SK-N-SH (cell line): ENCODE data around the gene RPL11. TPM values are rescaled to one million over a fixed set of nuclear protein-coding genes. Genes with fewer than 3 reads are reported as not detected.

Source experiments
- CTCF ChIA-PET: fragments of 300-600, 350-600 bp; formaldehyde crosslinking; extraction: SDS; loops from one replicate; lab custom pipeline; 2021; lab: Yijun Ruan, JAX
- POLR2A ChIA-PET: fragments of 350-600 bp; sonication (Branson Sonifier 250); formaldehyde crosslinking; extraction: SDS; loops from one replicate; lab custom pipeline; 2020; ENCODE audit warnings: antibody characterized with exemption, inconsistent platforms; lab: Yijun Ruan, JAX
- DNase-seq: peaks from one replicate; pipeline ENCODE4 v3.0.0; 2012
- H2AFZ ChIP-seq: fragments of 200-600 bp; sonication (generic); 2 replicates; pipeline ENCODE4 v1.8.1; 2016; ENCODE audit warnings: antibody characterized with exemption, mild to moderate bottlenecking, low read depth
- H3F3A ChIP-seq: fragments of 200-600 bp; sonication (generic); replicated peaks from 2 replicates; pipeline ENCODE3; 2016; ENCODE audit warnings: antibody characterized with exemption, mild to moderate bottlenecking; ENCODE audit not compliant: insufficient read depth
- H3K27ac ChIP-seq, 2 experiments: fragments of 200-500 bp in 1 of 2; fragments of 200-600 bp in 1 of 2; sonication (Bioruptor generic) in 1 of 2; sonication (generic), shearing (Covaris generic) in 1 of 2; 2 replicates each; pipeline versions ENCODE4 v1.5.1 to v1.6.1; 2014 to 2016; ENCODE audit warnings: low read depth in 2 of 2, inconsistent platforms in 1 of 2, low read length in 1 of 2, mild to moderate bottlenecking in 1 of 2, mixed read lengths in 1 of 2
- H3K27me3 ChIP-seq: fragments of 200-600 bp; sonication (generic), shearing (Covaris generic); 2 replicates; pipeline ENCODE4 v1.6.1; 2016; ENCODE audit warnings: mixed run types; ENCODE audit not compliant: insufficient read depth
- H3K36me3 ChIP-seq, 2 experiments: fragments of 200-500 bp in 1 of 2; fragments of 200-600 bp in 1 of 2; sonication (Bioruptor generic) in 1 of 2; sonication (generic) in 1 of 2; replicated peaks in 1 of 2; 2 replicates each; pipeline versions ENCODE3 to v1.5.1; 2014 to 2016; ENCODE audit warnings: low read length in 1 of 2, mild to moderate bottlenecking in 1 of 2; ENCODE audit not compliant: insufficient read depth in 2 of 2, control insufficient read depth in 1 of 2
- H3K4me1 ChIP-seq, 2 experiments: fragments of 200-500 bp in 1 of 2; fragments of 200-600 bp in 1 of 2; sonication (Bioruptor generic) in 1 of 2; sonication (generic), shearing (Covaris generic) in 1 of 2; 2 replicates each; pipeline versions ENCODE4 v1.5.1 to v1.6.1; 2014 to 2016; ENCODE audit warnings: low read depth in 1 of 2, low read length in 1 of 2, mixed run types in 1 of 2; ENCODE audit not compliant: insufficient read depth in 2 of 2, control insufficient read depth in 1 of 2
- H3K4me2 ChIP-seq: fragments of 200-600 bp; sonication (generic), shearing (Covaris generic); 2 replicates; pipeline ENCODE4 v1.6.1; 2017; ENCODE audit warnings: mixed run types
- H3K4me3 ChIP-seq, 2 experiments: fragments of 200-500 bp in 1 of 2; fragments of 200-600 bp in 1 of 2; sonication (Bioruptor generic) in 1 of 2; sonication (generic), shearing (Covaris generic) in 1 of 2; 2 replicates each; pipeline versions ENCODE4 v1.5.1 to v1.8.1; 2014 to 2016; ENCODE audit warnings: low read depth in 2 of 2, inconsistent platforms in 1 of 2, low read length in 1 of 2, mild to moderate bottlenecking in 1 of 2, mixed read lengths in 1 of 2, moderate library complexity in 1 of 2
- H3K79me2 ChIP-seq: fragments of 200-600 bp; sonication (generic); 2 replicates; pipeline ENCODE4 v1.8.1; 2017; ENCODE audit warnings: mild to moderate bottlenecking; ENCODE audit not compliant: insufficient read depth
- H3K9ac ChIP-seq: fragments of 200-600 bp; sonication (generic); 2 replicates; pipeline ENCODE4 v1.6.1; 2017; ENCODE audit warnings: mixed run types
- H3K9me2 ChIP-seq: fragments of 200-600 bp; sonication (generic); 2 replicates; pipeline ENCODE4 v1.6.1; 2017; ENCODE audit warnings: mixed run types
- H3K9me3 ChIP-seq: fragments of 200-600 bp; sonication (generic); 2 replicates; pipeline ENCODE4 v1.6.1; 2017; ENCODE audit warnings: mixed run types, mild to moderate bottlenecking, moderate library complexity
- H4K20me1 ChIP-seq: fragments of 200-600 bp; sonication (generic); 2 replicates; pipeline ENCODE4 v1.6.1; 2017; ENCODE audit warnings: mild to moderate bottlenecking, mixed run types; ENCODE audit not compliant: insufficient read depth
- CHD2 ChIP-seq: fragments of 150-350 bp; IDR thresholded peaks from 2 replicates; pipeline ENCODE4 v1.6.1; 2018; ENCODE audit warnings: low read length; ENCODE audit not compliant: partially characterized antibody
- FOSL2 ChIP-seq: IDR thresholded peaks from 2 replicates; pipeline ENCODE4 v1.4.0; 2012; ENCODE audit warnings: low read depth, mild to moderate bottlenecking, moderate library complexity, borderline replicate concordance
- FOXJ3 ChIP-seq: sonication (generic); formaldehyde crosslinking; IDR thresholded peaks from 2 replicates; pipeline ENCODE4 v1.5.1; 2020; ENCODE audit warnings: mild to moderate bottlenecking, missing genetic modification reagents
- GABPA ChIP-seq: IDR thresholded peaks from 2 replicates; pipeline ENCODE4 v1.4.0; 2012; ENCODE audit warnings: low read depth, mild to moderate bottlenecking
- MXI1 ChIP-seq: IDR thresholded peaks from 2 replicates; pipeline ENCODE4 v1.6.1; 2012; ENCODE audit warnings: mild to moderate bottlenecking, low read depth, low read length, improper control_type of control experiment
- NFIC ChIP-seq: IDR thresholded peaks from 2 replicates; pipeline ENCODE4 v1.4.0; 2012; ENCODE audit warnings: borderline replicate concordance
- RAD21 ChIP-seq: IDR thresholded peaks from 2 replicates; pipeline ENCODE4 v1.6.1; 2012; ENCODE audit warnings: mild to moderate bottlenecking, low read length
- RXRA ChIP-seq: IDR thresholded peaks from 2 replicates; pipeline ENCODE4 v1.4.0; 2012; ENCODE audit warnings: low read depth, mild to moderate bottlenecking, borderline replicate concordance
- TAF1 ChIP-seq: IDR thresholded peaks from 2 replicates; pipeline ENCODE4 v1.6.1; 2012; ENCODE audit warnings: low read depth, mild to moderate bottlenecking, low read length, moderate library complexity, borderline replicate concordance
- TCF12 ChIP-seq: IDR thresholded peaks from 2 replicates; pipeline ENCODE4 v1.4.0; 2012
- WGBS: methylation state at CpG from one replicate; pipeline ENCODE4 v1.1.6; 2017; ENCODE audit warnings: low lambda C conversion rate; 5-methylcytosine and 5-hydroxymethylcytosine counted together
- polyA plus RNA-seq, 3 experiments: library from polyadenylated mRNA; depleted of rRNA; stranded (reverse); fragments of >200 nt; gene quantifications; 2 replicates each; pipeline ENCODE4 v1.2.3, GENCODE V29; 2012
- TF ChIP-seq, protein P1 (sequence below): IDR thresholded peaks from 2 replicates; pipeline ENCODE4 v1.4.0; 2012; ENCODE audit warnings: low read depth, borderline replicate concordance

RPL11 gene
- polyA plus RNA-seq, 1 of the 3 experiments (the other 2 are of a cell fraction) = 2,255 TPM

GRCh38 chr1:23698466-23698865, 6.9 kb downstream of the RPL11 start:
- H3K4me2 ChIP-seq = no peak overlapping the region
- ChIA-PET CTCF (interaction anchor here (1.1 to 1.3 kb wide), 2 partner anchors 18 to 47 kb away, joined by 4 to 6 read pairs; no protein-coding TSS in a partner anchor), POLR2A (no interaction called here)
- H3K27me3 ChIP-seq = no peaks in the 10 kb centered on the region
- no peak overlapping the region for H3K4me3 ChIP-seq
- no peaks in the 10 kb centered on the region for H3K9me2 ChIP-seq
- peaks cover 35% of the 10 kb centered on the region for H3F3A ChIP-seq
- peaks cover 14 to 29% of the 10 kb centered on the region in 2 experiments; a peak in 3 of 4 replicates for H3K4me1 ChIP-seq
- H2AFZ ChIP-seq = no peak overlapping the region
- WGBS = 92% methylated on average over 5 of the region's 5 CpGs
- peaks cover 97% of the 10 kb centered on the region for H3K79me2 ChIP-seq
- no peak overlapping the region for H3K9ac ChIP-seq
- H3K36me3 ChIP-seq = peaks cover 83 to 93% of the 10 kb centered on the region in 2 experiments
- H3K27ac ChIP-seq = no peak overlapping the region
- no peaks in the 10 kb centered on the region for H3K9me3 ChIP-seq
- peaks cover 98% of the 10 kb centered on the region for H4K20me1 ChIP-seq
- no peak for DNase-seq
- TF ChIP-seq FOSL2 (no peak), MXI1 (no peak), TAF1 (no peak), GABPA (no peak), TCF12 (no peak), RXRA (no peak), NFIC (no peak), FOXJ3 (CRISPR knock-in tag) (no peak), RAD21 (no peak)
- TF ChIP-seq, protein P1, sequence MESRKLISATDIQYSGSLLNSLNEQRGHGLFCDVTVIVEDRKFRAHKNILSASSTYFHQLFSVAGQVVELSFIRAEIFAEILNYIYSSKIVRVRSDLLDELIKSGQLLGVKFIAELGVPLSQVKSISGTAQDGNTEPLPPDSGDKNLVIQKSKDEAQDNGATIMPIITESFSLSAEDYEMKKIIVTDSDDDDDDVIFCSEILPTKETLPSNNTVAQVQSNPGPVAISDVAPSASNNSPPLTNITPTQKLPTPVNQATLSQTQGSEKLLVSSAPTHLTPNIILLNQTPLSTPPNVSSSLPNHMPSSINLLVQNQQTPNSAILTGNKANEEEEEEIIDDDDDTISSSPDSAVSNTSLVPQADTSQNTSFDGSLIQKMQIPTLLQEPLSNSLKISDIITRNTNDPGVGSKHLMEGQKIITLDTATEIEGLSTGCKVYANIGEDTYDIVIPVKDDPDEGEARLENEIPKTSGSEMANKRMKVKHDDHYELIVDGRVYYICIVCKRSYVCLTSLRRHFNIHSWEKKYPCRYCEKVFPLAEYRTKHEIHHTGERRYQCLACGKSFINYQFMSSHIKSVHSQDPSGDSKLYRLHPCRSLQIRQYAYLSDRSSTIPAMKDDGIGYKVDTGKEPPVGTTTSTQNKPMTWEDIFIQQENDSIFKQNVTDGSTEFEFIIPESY = no peak

DNA sequence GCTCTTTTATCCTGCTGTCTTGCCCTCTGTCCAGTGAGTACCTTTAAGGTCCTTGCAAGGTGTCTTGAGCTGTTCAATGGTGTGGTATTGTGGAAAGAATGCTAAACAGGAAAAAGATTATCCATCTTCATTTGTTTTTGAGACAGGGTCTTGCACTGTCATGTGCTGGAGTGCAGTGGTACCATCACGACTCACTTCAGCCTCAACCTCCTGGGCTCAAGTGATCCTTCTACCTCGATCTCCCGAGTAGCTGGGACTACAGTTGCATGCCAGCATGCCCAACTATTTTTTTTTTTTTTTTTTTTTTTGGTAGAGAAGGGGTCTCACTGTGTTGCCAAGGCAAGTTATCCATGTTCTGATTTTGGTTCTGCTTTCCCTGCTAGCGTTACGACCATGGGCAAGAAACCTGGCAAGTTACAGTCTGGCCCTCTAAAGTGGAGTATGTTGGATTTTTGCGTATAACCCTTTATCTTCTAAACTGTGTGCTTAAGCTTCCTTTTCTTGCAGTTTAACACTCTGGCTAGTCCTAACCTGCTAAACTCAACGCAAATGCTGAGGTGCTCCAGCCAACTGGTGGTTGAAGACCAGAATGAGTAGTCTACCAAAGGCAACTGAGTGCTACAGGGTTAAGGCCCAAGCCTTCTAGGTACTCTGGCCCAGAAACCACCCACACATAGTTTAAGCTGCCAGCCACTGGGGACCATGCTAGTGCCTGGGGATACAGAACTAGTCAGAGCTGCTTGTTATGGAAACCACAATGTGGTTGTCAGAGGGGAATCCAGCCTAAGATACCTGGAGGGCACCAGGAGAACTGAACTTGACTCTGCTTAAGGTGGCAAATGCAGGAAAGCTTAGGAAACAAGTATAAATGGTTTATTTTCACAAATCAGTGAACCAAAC, 7.9 kb downstream of the RPL11 start:
- H2AFZ ChIP-seq = no peak overlapping the region
- no peak overlapping the region for H3K9ac ChIP-seq
- WGBS = 94% methylated on average over 7 of the region's 7 CpGs
- H3K4me3 ChIP-seq = no peak overlapping the region
- peaks cover 77 to 90% of the 10 kb centered on the region in 2 experiments for H3K36me3 ChIP-seq
- no peaks in the 10 kb centered on the region for H3K9me2 ChIP-seq
- peaks cover 95% of the 10 kb centered on the region for H4K20me1 ChIP-seq
- no peak for DNase-seq
- peaks cover 93% of the 10 kb centered on the region for H3K79me2 ChIP-seq
- ChIA-PET CTCF (interaction anchor here (1.1 to 1.8 kb wide), 3 partner anchors 8 to 65 kb away, joined by 3 to 7 read pairs (median 4); partner anchors contain the start of gene RPL11), POLR2A (interaction anchor here (1.5 kb wide), 1 partner anchor 8 kb away, joined by 8 read pairs; the partner anchor contains the start of gene RPL11)
- no peak overlapping the region for H3K4me2 ChIP-seq
- no peaks in the 10 kb centered on the region for H3K9me3 ChIP-seq
- H3K27ac ChIP-seq = no peak overlapping the region
- H3K4me1 ChIP-seq = peaks cover 5 to 19% of the 10 kb centered on the region in 2 experiments; a peak in 3 of 4 replicates
- peaks cover 36% of the 10 kb centered on the region for H3F3A ChIP-seq
- no peaks in the 10 kb centered on the region for H3K27me3 ChIP-seq
- TF ChIP-seq RXRA (no peak), TAF1 (no peak), CHD2 (no peak)
